IMR-90 (cell line): ENCODE data around the gene CDON. TPM values are rescaled to one million over a fixed set of nuclear protein-coding genes. Genes with fewer than 3 reads are reported as not detected.

Source experiments
- ATAC-seq: fragments of 200-7000 bp; cut with Tn5 transposase; 2 replicates; pipeline ENCODE4 v1.9.1; 2020; ENCODE audit warnings: low read depth, mild to moderate bottlenecking, moderate library complexity
- BruUV-seq: library from RNA; stranded (reverse); fragments of 400-500 nt; replicated peaks from 2 replicates; lab custom pipeline; 2021; lab: Mats Ljungman, UMichigan
- CTCF ChIA-PET: fragments of 300-600 bp; formaldehyde crosslinking; extraction: SDS; loops from one replicate; lab custom pipeline; 2021; ENCODE audit warnings: antibody characterized with exemption; lab: Yijun Ruan, JAX
- POLR2A ChIA-PET: fragments of 300-600 bp; sonication (Branson Sonifier 250); formaldehyde crosslinking; loops from one replicate; lab custom pipeline; 2022; ENCODE audit warnings: antibody characterized with exemption; ENCODE audit not compliant: unreplicated experiment; lab: Charles Lee
- DNase-seq: peaks from one replicate; pipeline ENCODE4 v3.0.0; 2013
- H2AFZ ChIP-seq: replicated peaks from 2 replicates; pipeline ENCODE3; 2013; ENCODE audit warnings: low read length, mild to moderate bottlenecking; ENCODE audit not compliant: poor library complexity
- H2AK5ac ChIP-seq: 2 replicates; pipeline ENCODE4 v1.6.1; 2013; ENCODE audit warnings: low read depth, low read length, inconsistent platforms
- H2AK9ac ChIP-seq: replicated peaks from 2 replicates; pipeline ENCODE3; 2013; ENCODE audit warnings: mild to moderate bottlenecking, low read depth, low read length, moderate library complexity; ENCODE audit not compliant: poor library complexity
- H2BK120ac ChIP-seq: 2 replicates; pipeline ENCODE4 v1.6.1; 2013; ENCODE audit warnings: low read depth, low read length, inconsistent platforms
- H2BK15ac ChIP-seq: 3 replicates; pipeline ENCODE4 v1.6.1; 2013; ENCODE audit warnings: low read depth, low read length, inconsistent platforms
- H2BK20ac ChIP-seq: 2 replicates; pipeline ENCODE4 v1.6.1; 2013; ENCODE audit warnings: low read depth, mild to moderate bottlenecking, inconsistent platforms, low read length, moderate library complexity
- H2BK5ac ChIP-seq: 2 replicates; pipeline ENCODE4 v1.6.1; 2013; ENCODE audit warnings: mild to moderate bottlenecking, low read depth, low read length, inconsistent platforms; ENCODE audit not compliant: poor library complexity, severe bottlenecking
- H3K14ac ChIP-seq: replicated peaks from 2 replicates; pipeline ENCODE4 v1.6.1; 2013; ENCODE audit warnings: low read depth, low read length, inconsistent platforms
- H3K18ac ChIP-seq: 2 replicates; pipeline ENCODE4 v1.6.1; 2013; ENCODE audit warnings: low read depth, low read length, control low read depth
- H3K23ac ChIP-seq: 2 replicates; pipeline ENCODE4 v1.6.1; 2013; ENCODE audit warnings: low read depth, low read length, inconsistent platforms
- H3K27ac ChIP-seq: 2 replicates; pipeline ENCODE4 v1.5.1; 2013; ENCODE audit warnings: mild to moderate bottlenecking, control low read depth, low read length; ENCODE audit not compliant: insufficient read depth
- H3K27me3 ChIP-seq: 2 replicates; pipeline ENCODE4 v1.6.1; 2013; ENCODE audit warnings: low read length; ENCODE audit not compliant: control insufficient read depth, insufficient read depth
- H3K36me3 ChIP-seq: 2 replicates; pipeline ENCODE4 v1.6.1; 2013; ENCODE audit warnings: low read length, mixed read lengths; ENCODE audit not compliant: control insufficient read depth, insufficient read depth
- H3K4ac ChIP-seq: 2 replicates; pipeline ENCODE4 v1.6.1; 2013; ENCODE audit warnings: low read depth, low read length, inconsistent platforms
- H3K4me1 ChIP-seq: 2 replicates; pipeline ENCODE4 v1.6.1; 2013; ENCODE audit warnings: low read length, mixed read lengths; ENCODE audit not compliant: control insufficient read depth, insufficient read depth
- H3K4me2 ChIP-seq: 2 replicates; pipeline ENCODE4 v1.6.1; 2013; ENCODE audit warnings: low read depth, mild to moderate bottlenecking, control low read depth, low read length, moderate library complexity
- H3K4me3 ChIP-seq: 2 replicates; pipeline ENCODE4 v1.5.1; 2013; ENCODE audit warnings: low read depth, mild to moderate bottlenecking, control low read depth, low read length, moderate library complexity; ENCODE audit not compliant: insufficient read depth
- H3K56ac ChIP-seq: 2 replicates; pipeline ENCODE4 v1.6.1; 2013; ENCODE audit warnings: low read length, inconsistent platforms; ENCODE audit not compliant: insufficient read depth; ENCODE audit errors: extremely low read depth
- H3K79me1 ChIP-seq, 2 experiments: 2 replicates each; pipeline ENCODE4 v1.6.1; 2013; ENCODE audit warnings: low read length in 2 of 2, inconsistent platforms in 1 of 2, low read depth in 1 of 2
- H3K9ac ChIP-seq: 2 replicates; pipeline ENCODE4 v1.6.1; 2013; ENCODE audit warnings: low read depth, low read length, control low read depth
- H3K9me1 ChIP-seq: 2 replicates; pipeline ENCODE4 v1.6.1; 2013; ENCODE audit warnings: low read length, inconsistent platforms; ENCODE audit not compliant: insufficient read depth
- H3K9me3 ChIP-seq: 2 replicates; pipeline ENCODE4 v1.6.1; 2013; ENCODE audit warnings: low read length; ENCODE audit not compliant: control insufficient read depth, insufficient read depth
- H4K20me1 ChIP-seq: 2 replicates; pipeline ENCODE4 v1.6.1; 2013; ENCODE audit warnings: low read length, inconsistent platforms; ENCODE audit not compliant: insufficient read depth
- H4K5ac ChIP-seq: 2 replicates; pipeline ENCODE4 v1.6.1; 2013; ENCODE audit warnings: mild to moderate bottlenecking, low read depth, low read length, control low read depth
- H4K8ac ChIP-seq, 2 experiments: 2 replicates each; pipeline ENCODE4 v1.6.1; 2013; ENCODE audit warnings: low read depth in 2 of 2, low read length in 2 of 2, control low read depth in 1 of 2, inconsistent platforms in 1 of 2
- H4K91ac ChIP-seq: 2 replicates; pipeline ENCODE4 v1.6.1; 2013; ENCODE audit warnings: low read depth, low read length, inconsistent platforms; ENCODE audit not compliant: insufficient read depth
- MXI1 ChIP-seq: IDR thresholded peaks from 2 replicates; pipeline ENCODE4 v1.6.1; 2012; ENCODE audit warnings: low read depth, mild to moderate bottlenecking, low read length, moderate library complexity, borderline replicate concordance
- USF2 ChIP-seq: fragments of 150-350 bp; IDR thresholded peaks from 2 replicates; pipeline ENCODE4 v1.6.1; 2017; ENCODE audit warnings: mild to moderate bottlenecking, antibody characterized with exemption, low read length, low read depth
- WGBS, 2 experiments: methylation state at CpG; one replicate each; pipeline versions ENCODE4 v1.1.5 to v1.1.7; 2013; ENCODE audit warnings: missing lambda C conversion rate in 2 of 2; ENCODE audit not compliant: insufficient read length in 1 of 2; ENCODE audit errors: extremely low coverage in 2 of 2; 5-methylcytosine and 5-hydroxymethylcytosine counted together
- dilution Hi-C: fragments of 300-500 bp; cut with HindIII; formaldehyde crosslinking; loops from one replicate; pipeline ENCODE4 v1.14.3; 2018; ENCODE audit warnings: low sequenced_read_pairs; ENCODE audit not compliant: unreplicated experiment
- in situ Hi-C: fragments of 300-500 bp; cut with MboI; formaldehyde crosslinking; loops from 3 replicates; pipeline ENCODE4 v1.14.3; 2019; ENCODE audit warnings: low sequenced_read_pairs, inconsistent platforms, mixed read lengths
- intact Hi-C: fragments of 100-400 bp; cut with micrococcal nuclease; formaldehyde crosslinking; loops from 2 replicates; pipeline ENCODE4 v1.10.0; 2022
- polyA plus RNA-seq, 3 experiments: library from polyadenylated mRNA; depleted of rRNA; stranded (reverse); fragments of >200 nt; gene quantifications; 2 replicates each; pipeline ENCODE4 v1.2.3, GENCODE V29; 2012; ENCODE audit warnings: low replicate concordance in 1 of 3
- total RNA-seq: library from RNA; depleted of rRNA; stranded (reverse); fragments of >200 nt; gene quantifications from 2 replicates; pipeline ENCODE4 v1.2.3, GENCODE V29; 2012

The CDON gene
- total and polyA plus RNA-seq, 2 of the 4 experiments (the other 2 are of a cell fraction) = 1.2 to 3.8 TPM

- H3K9me3 ChIP-seq = no peaks in the 10 kb centered on the region
- H2AK5ac ChIP-seq = no peak overlapping the region
- H2AK9ac ChIP-seq = no peak overlapping the region
- peak overlapping the region; percentile 45 for H2AFZ ChIP-seq
- intact Hi-C loops (no loop called here), dilution Hi-C loops (no loop called here), in situ Hi-C loops (no loop called here)
- H4K20me1 ChIP-seq = no peaks in the 10 kb centered on the region
- CTCF ChIA-PET = no interaction called here
- no peak overlapping the region for H3K56ac ChIP-seq
- H3K4me1 ChIP-seq = no peaks in the 10 kb centered on the region
- no peaks in the 10 kb centered on the region for H3K36me3 ChIP-seq
- no peak overlapping the region for H4K91ac ChIP-seq
- no peaks in the 10 kb centered on the region for H3K79me1 ChIP-seq
- no peaks in the 10 kb centered on the region for H3K9me1 ChIP-seq
- no peak overlapping the region for H2BK5ac ChIP-seq
- no TSS peak for BruUV-seq
- H3K4ac ChIP-seq = no peak overlapping the region
- WGBS, 2 experiments = no CpG with 5 or more reads among the region's 12 CpGs
- no peak overlapping the region for H3K18ac ChIP-seq
- no peak for ATAC-seq
- no peak overlapping the region for H2BK15ac ChIP-seq
- no peak overlapping the region for H3K27ac ChIP-seq
- TF ChIP-seq MXI1 (no peak), USF2 (no peak)
- no peak overlapping the region for H3K14ac ChIP-seq
- no peak overlapping the region for H3K9ac ChIP-seq
- no peak overlapping the region for H4K5ac ChIP-seq
- no peak overlapping the region for H3K4me3 ChIP-seq
- no peak overlapping the region for H2BK20ac ChIP-seq
- no peak overlapping the region for H2BK120ac ChIP-seq
- DNase-seq = no peak
- no peak overlapping the region for H4K8ac ChIP-seq
- H3K23ac ChIP-seq = no peak overlapping the region
- H3K4me2 ChIP-seq = no peak overlapping the region
- POLR2A ChIA-PET = no interaction called here
- H3K27me3 ChIP-seq = peaks cover 22% of the 10 kb centered on the region
Observed at GRCh38 chr11:126083829-126084607, 21.4 kb upstream of the CDON start.
